Tibial nerve (tissue), 4 donors: ENCODE results near the gene SECISBP2L. TPM values are rescaled to one million over a fixed set of nuclear protein-coding genes. Genes with fewer than 3 reads are reported as not detected.

Source experiments
- DNase-seq, 2 donors: peaks; one replicate each; pipeline ENCODE4 v3.0.0-alpha.2; 2019; ENCODE audit warnings: low spot score in 2 of 2
- H3K27ac ChIP-seq, 4 donors: fragments of 200-600 bp; sonication (generic) in 3 of 4; one replicate each; pipeline ENCODE4 v1.5.1; 2017 to 2019; ENCODE audit warnings: mild to moderate bottlenecking in 1 of 4
- H3K27me3 ChIP-seq, 2 donors: fragments of 200-600 bp; sonication (generic) in 1 of 2; one replicate each; pipeline versions ENCODE4 v1.5.1 to v1.6.0; 2017 to 2019
- H3K36me3 ChIP-seq, 3 donors: fragments of 200-600 bp; sonication (generic); one replicate each; pipeline ENCODE4 v1.5.1; 2018 to 2019
- H3K4me1 ChIP-seq, 4 donors: fragments of 200-600 bp; sonication (generic) in 3 of 4; one replicate each; pipeline ENCODE4 v1.5.1; 2017 to 2019
- H3K4me3 ChIP-seq, 4 donors: fragments of 200-600 bp; sonication (generic) in 3 of 4; one replicate each; pipeline ENCODE4 v1.5.1; 2017 to 2019; ENCODE audit warnings: mild to moderate bottlenecking in 1 of 4, moderate library complexity in 1 of 4
- H3K9me3 ChIP-seq, 4 donors: fragments of 200-600 bp; sonication (generic) in 3 of 4; one replicate each; pipeline ENCODE4 v1.5.1; 2017 to 2019
- CTCF ChIP-seq, 5 experiments: fragments of 200-600 bp in 3 of 5; fragments of 450-650 bp in 2 of 5; sonication (generic) in 3 of 5; IDR thresholded peaks; one replicate each; pipeline ENCODE4 v1.5.1; 2016 to 2019; ENCODE audit warnings: antibody characterized with exemption in 5 of 5, mild to moderate bottlenecking in 3 of 5, moderate library complexity in 2 of 5
- EP300 ChIP-seq, 2 donors: sonication (generic); formaldehyde crosslinking; IDR thresholded peaks; one replicate each; pipeline ENCODE4 v1.6.1; 2017; ENCODE audit warnings: antibody characterized with exemption in 2 of 2, mild to moderate bottlenecking in 1 of 2
- POLR2A ChIP-seq, 2 donors: fragments of 450-650 bp; IDR thresholded peaks; one replicate each; pipeline ENCODE4 v1.6.1; 2017; ENCODE audit warnings: antibody characterized with exemption in 2 of 2, mild to moderate bottlenecking in 2 of 2, moderate library complexity in 2 of 2
- WGBS, 2 donors: methylation state at CpG; one replicate each; pipeline ENCODE4 v1.1.5; 2018; 5-methylcytosine and 5-hydroxymethylcytosine counted together
- total RNA-seq, 4 donors: library from RNA; depleted of rRNA; stranded (reverse); fragments of >200 nt; gene quantifications; one replicate each; pipeline ENCODE4 v1.1.0, GENCODE V29; 2016

The SECISBP2L gene
- total RNA-seq, 4 donors from 2014 or later, result 178 to 324 (median 283) TPM

DNA sequence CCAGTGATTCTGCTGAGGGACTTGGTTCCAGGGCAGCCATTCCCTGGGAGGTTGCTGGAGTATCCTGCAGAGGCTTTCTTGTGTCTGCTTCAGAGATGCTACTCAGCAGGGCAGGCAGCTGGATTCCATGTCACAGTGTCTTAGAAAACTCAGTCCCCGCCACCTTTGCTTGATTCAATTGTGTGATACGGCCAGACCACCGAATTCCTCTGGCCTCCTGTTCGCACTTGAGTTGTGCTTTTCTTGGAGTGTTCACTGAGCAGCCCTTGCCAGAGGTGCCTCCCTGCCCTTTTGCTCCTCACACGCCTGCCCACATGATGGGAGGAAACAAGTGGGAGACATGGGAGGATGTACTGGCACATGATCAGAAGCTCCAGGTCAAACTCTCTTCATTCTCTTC, 62.9 kb downstream of the SECISBP2L start:
- TF ChIP-seq POLR2A (IDR thresholded peaks at IDR 0.05) (no peak), EP300 (IDR thresholded peaks at IDR 0.05) (no peak), CTCF (IDR thresholded peaks at IDR 0.05) (no peak)
- WGBS, 2 donors, result 44 to 51% methylated on average over 5 of the region's 5 CpGs
- H3K27me3 ChIP-seq, result no peaks in the 10 kb centered on the region
- peaks cover 0 to 12% (median 0%) of the 10 kb centered on the region in 3 donors for H3K36me3 ChIP-seq
- peak overlapping the region in 2 of 4 donors; percentile 74 to 93 for H3K27ac ChIP-seq
- H3K4me3 ChIP-seq, result no peak overlapping the region
- DNase-seq, result no peak
- peaks cover 0 to 53% (median 26%) of the 10 kb centered on the region in 4 donors for H3K4me1 ChIP-seq
- no peaks in the 10 kb centered on the region for H3K9me3 ChIP-seq

DNA sequence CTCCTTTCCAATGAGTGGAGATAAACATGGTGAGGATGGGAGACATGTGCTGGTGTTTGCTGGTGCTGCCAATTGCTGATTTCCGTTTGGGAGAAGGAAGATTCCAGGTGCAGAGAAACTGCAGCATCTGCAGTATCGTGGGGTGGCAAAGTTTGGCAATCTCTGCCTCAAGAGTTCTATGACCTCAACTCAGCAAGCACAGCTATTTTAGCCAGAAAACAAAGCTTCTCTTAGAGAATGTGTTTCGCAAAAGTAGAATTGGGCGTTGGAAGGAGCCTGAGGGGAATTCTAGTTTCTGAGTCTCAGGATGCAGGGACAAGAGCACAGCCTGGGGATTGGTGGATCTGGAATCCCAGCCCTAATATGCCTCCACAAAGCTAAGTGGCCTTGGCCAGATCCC, 64.3 kb downstream of the SECISBP2L start:
- no peak for DNase-seq
- H3K27ac ChIP-seq, result peak overlapping the region in 2 of 4 donors; percentile 74 to 93
- no peak for TF ChIP-seq CTCF (IDR thresholded peaks at IDR 0.05)
- peak in 1 of 2 donors; percentile 22 for TF ChIP-seq EP300 (IDR thresholded peaks at IDR 0.05)

GRCh38 chr15:48978638-48979037, 67.6 kb downstream of the SECISBP2L start:
- no peaks in the 10 kb centered on the region for H3K9me3 ChIP-seq
- H3K4me1 ChIP-seq, result peaks cover 0 to 40% (median 16%) of the 10 kb centered on the region in 4 donors
- TF ChIP-seq CTCF (IDR thresholded peaks at IDR 0.05) (no peak), EP300 (IDR thresholded peaks at IDR 0.05) (no peak), POLR2A (IDR thresholded peaks at IDR 0.05) (no peak)
- no peaks in the 10 kb centered on the region for H3K36me3 ChIP-seq
- peak overlapping the region in 2 of 4 donors; percentile 93 for H3K27ac ChIP-seq
- 83 to 85% methylated on average over 2 of the region's 2 CpGs for WGBS, 2 donors
- no peak overlapping the region for H3K4me3 ChIP-seq
- DNase-seq, result no peak
- H3K27me3 ChIP-seq, result no peaks in the 10 kb centered on the region

More for the DNA sequence above, 64.3 kb downstream of the SECISBP2L start:
- 22 to 35% methylated on average over 4 of the region's 4 CpGs for WGBS, 2 donors
- Histone ChIP-seq H3K36me3 (peaks cover 0 to under 1% (median 0%) of the 10 kb centered on the region in 3 donors), H3K27me3 (no peaks in the 10 kb centered on the region), H3K4me3 (no peak overlapping the region), H3K9me3 (no peaks in the 10 kb centered on the region), H3K4me1 (peaks cover 0 to 53% (median 26%) of the 10 kb centered on the region in 4 donors)

DNA sequence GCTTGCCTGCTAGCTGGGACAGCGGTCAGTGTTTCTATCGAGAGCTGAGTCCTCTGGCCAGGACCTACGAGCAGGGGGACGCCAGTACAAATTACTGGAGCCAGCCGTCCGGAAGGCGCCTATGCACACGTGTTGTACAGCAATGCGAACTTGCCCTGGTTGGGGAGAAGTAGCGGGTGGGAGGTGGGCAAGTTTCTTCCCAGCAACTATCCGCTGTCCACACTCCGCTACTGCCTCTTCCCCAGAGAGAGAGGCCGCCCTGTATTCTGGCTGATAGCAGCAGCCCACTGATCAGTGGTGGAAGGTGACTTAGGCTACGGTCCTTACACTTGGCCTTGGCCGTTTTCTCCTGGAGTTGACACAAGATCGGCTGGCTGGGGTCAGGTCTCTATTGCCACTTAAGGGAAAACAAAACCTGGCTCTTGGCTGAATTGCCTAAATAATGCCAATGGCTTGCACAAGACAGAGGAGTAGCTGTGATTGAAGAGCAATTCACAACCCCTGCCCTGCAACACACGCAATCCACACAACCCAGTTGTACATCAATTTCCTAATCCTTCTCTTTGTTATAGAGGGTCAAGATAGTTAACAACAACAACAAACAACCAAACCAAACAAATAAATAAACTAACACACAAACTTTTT, 69.7 kb downstream of the SECISBP2L start:
- H3K4me1 ChIP-seq, result peaks cover 0 to 19% (median 4%) of the 10 kb centered on the region in 4 donors
- no peaks in the 10 kb centered on the region for H3K27me3 ChIP-seq
- H3K9me3 ChIP-seq, result no peaks in the 10 kb centered on the region
- 49 to 69% methylated on average over 16 of the region's 17 CpGs for WGBS, 2 donors
- no peaks in the 10 kb centered on the region for H3K36me3 ChIP-seq
- H3K4me3 ChIP-seq, result peak overlapping the region; percentile 34 to 59 (median 44)
- peak overlapping the region; percentile 73 to 93 (median 86) for H3K27ac ChIP-seq
- TF ChIP-seq POLR2A (IDR thresholded peaks at IDR 0.05) (no peak), EP300 (IDR thresholded peaks at IDR 0.05) (no peak), CTCF (IDR thresholded peaks at IDR 0.05) (no peak)
- no peak for DNase-seq
